DMS79 (cell line): ENCODE data around the gene DAP3.
"Not testable (repeated sequence)": the region's sequence is repeated elsewhere in the genome, so short reads cannot be mapped to it uniquely, and the experiment has no call there.

Experiments
- DNase-seq: peaks from one replicate; lab custom pipeline; 2025; lab: John Stamatoyannopoulos, UW

DAP3 gene

DNA sequence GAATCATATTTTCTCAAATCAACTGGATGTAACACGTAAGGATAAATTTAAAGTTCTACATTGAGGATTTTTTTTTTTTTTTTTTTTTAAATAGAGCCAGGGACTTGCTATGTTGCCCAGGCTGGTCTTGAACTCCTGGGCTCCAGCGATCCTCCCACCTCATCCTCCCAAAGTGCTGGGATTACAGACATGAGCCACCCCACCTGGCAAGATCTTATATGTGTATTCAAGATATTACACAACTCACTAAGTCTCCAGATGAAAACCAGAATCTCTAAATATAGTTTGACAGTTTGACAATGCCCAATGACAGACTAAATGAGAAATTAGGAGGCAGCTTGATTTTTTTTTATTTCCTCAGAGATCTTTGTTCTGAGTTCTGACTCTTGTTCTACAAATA lies 7.1 kb upstream of the DAP3 start:
- DNase-seq: no peak

DNA sequence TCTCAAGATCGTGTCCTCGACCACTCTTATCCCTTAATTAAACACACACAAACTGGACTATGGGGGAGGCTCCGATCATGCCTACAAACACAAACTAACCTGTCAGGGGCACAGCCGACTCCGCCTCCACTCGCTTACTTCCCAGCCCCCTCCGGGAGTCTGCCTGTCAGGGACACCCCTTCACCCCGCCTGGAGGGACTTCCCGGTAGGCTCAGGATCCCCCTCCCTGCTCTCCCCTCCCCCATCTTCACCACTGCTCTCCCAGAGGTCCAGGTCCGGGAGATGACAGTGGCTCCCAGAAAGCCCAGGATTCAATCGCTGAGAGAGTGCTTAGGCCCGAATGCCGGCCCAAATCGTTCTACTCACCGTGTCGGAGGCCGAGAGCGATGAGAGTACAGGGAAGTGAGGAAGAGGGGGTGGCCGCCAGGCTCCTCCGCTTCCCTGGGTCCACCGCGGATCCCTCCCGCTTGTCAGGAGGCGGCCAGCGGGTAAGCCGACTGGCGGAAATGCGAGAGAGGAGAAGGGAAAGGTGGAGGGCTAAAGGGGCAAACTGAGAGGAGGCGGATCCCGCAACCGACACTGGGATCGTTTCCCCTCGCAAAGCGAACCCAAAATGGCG lies 1.1 kb upstream of the DAP3 start:
- DNase-seq: not testable (repeated sequence)

DNA sequence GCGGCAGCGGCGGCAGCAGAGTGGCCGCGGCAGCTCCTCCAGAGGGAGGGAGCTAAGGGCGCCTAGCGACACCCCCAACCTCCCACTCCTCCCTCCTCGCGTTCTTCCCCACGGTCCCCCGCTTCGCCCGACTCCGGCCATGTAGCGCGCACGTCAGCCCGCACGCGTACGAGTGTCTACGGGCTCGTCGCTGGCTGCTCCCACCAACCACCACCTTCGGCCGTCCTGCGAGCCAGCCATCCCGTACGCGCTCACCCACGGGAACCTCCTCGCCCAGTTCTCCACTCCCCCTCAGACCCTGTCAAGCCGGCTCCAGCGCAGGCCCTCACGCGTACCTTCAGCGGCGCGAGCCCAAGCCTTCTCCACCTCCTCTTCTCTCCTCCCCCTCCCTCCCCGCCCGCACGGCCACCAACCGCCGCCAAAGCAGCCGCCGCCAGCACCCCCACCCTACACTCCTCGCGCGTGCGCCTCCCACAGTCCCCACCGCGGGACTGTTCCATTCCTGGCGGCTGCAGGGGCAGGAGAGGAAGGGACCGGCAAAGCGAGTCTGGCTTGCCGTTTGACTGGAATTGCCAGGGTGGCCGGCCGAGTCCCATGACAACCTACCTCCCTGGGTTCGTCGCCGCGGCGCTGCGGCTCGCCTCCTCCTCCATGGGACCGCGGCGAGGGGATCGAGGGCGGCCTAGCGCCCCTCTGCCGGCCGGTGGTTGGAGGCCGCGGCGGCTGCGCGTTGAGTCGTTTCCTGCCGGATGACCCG lies 389 bp upstream of the DAP3 start, which contains the start of gene YY1AP1:
Gene YY1AP1, minus strand, starts transcription at position 451 of the 757 bp plus-strand sequence. CDS start 8,338 bp downstream, outside the sequence.
- peak; percentile 74 for DNase-seq

DNA sequence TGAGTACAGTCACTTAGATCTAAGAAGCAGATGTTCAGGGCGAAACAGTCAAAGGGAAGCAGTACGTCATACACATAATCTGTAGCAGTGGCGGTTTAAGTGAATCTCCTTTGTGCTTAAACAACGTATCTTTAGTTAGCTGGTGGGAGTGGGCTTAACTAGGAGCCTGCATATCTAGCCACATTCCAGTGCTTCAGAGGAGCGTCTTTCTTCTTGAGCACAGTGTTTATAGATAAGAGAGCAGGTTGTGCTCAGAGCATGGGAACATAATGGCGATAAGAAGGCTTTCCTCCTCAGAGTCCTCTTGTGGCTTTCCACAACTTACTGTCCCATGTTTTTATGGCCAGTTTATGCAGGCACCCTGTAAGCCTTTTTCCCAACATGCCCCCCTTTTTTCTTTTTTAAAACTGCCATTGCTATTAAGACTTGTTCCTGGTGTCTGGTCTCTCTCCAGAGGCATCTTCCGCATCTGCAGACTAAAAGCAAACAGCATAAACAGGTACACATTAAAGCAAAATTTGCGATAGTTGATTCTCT lies 3.2 kb downstream of the DAP3 start:
- no peak for DNase-seq

DNA sequence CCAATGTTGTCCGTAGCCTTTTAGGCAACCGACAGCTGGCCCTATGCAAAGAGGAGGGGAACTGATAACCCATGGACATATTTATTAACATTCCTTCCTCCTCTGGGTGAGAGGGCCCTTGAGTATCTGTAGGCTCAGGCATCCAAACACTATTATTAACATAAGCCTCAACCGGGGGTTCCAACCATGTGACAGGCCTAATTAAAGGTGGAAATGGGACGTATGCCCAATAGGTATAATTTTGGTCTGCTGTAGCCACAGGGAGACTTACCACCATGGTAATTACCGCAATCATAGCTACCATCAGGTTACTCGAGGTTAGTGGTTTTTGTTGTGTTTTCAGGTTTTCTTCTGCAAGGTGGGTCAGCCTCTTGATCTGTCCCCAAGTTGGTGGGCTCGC lies 5.3 kb downstream of the DAP3 start:
- no peak for DNase-seq

DNA sequence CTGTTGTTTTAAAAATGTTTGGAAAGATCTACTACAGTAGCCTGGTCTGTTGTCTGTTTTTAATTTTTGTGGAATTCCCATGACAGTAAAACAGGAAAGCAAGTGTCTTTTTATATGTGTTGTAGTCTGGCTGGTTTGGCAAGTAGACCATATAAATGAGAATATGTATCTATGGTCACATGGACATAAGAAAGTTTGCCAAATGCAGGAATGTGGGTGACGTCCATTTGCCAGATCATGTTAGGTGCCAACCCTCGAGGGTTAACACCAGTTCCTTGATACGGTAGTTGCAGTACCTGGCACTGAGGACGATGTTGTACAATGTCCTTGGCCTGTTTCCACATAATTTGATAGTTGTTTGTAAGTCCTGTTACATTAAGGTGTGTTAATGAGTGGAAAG lies 6.2 kb downstream of the DAP3 start:
- no peak for DNase-seq

DNA sequence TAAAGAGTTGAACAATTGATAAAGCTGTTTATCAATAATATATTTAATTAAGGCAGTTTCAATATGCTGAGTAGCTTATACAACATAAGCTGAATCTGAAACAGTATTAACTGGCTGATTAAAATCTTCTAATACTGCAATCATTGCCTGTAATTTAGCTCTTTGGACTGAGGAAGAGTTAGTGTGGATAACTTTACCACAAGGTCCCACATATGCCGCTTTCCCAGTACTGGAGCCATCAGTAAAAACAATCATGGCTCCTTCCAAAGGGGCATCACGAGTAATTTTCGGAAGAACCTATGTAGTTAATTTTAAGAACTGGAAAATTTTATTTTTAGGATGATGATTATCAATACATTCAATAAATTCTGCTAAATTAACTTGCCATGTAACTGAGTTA lies 6.7 kb downstream of the DAP3 start:
- DNase-seq: no peak

DNA sequence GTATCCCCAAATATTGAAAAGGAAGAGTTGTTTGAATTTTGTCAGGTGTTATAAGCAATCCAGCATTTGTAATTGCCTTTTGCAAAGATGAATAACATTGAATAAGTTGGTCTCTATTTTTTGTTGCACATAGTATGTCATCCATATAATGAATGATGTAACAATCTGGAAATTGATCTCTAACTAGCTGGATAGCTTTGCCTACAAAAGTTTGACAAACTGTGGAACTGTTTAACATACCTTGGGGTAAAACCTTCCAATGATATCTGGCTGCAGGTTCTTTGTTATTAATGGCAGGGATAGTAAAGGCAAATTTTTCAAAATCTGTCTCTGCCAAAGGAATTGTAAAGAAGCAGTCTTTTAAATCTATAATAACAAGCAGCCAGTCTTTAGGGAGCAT lies 7.6 kb downstream of the DAP3 start:
- no peak for DNase-seq

DNA sequence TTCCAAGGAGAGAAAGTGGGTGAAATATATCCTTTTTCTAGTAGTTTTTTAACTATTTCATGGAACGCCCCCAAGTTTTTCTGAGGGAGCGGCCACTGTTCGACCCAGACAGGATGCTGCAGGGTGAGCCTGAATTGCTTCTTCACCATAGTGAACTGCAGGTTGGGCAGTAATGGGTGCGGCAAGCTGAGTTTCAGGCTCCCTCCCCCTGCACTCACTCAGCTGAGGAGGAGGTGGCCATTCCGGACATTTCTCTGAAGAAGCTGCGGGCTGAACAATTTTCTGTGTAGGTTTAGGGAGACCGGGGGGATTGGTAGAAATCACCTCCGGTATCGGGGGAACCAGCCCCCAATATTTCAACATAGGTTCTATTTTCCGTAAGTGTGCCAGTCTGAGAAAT lies 8.2 kb downstream of the DAP3 start:
- no peak for DNase-seq

DNA sequence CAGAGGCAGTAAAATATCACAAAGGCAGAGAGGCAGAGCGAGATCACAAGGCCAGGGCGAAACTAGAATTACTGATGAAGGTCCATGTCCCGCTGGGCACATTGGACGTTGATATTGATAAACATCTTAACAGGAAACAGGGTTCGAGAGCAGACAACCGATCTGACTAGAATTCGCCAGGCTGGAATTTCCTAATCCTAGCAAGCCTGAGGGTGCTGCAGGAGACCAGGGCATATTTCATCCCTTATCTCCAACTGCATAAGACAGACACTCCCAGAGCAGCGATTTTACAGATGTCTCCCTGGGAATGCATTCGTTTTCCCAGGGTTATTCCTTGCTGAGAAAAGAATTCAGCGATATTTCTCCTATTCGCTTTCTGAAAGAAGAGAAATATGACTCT lies 8.7 kb downstream of the DAP3 start:
- not testable (repeated sequence) for DNase-seq

DNA sequence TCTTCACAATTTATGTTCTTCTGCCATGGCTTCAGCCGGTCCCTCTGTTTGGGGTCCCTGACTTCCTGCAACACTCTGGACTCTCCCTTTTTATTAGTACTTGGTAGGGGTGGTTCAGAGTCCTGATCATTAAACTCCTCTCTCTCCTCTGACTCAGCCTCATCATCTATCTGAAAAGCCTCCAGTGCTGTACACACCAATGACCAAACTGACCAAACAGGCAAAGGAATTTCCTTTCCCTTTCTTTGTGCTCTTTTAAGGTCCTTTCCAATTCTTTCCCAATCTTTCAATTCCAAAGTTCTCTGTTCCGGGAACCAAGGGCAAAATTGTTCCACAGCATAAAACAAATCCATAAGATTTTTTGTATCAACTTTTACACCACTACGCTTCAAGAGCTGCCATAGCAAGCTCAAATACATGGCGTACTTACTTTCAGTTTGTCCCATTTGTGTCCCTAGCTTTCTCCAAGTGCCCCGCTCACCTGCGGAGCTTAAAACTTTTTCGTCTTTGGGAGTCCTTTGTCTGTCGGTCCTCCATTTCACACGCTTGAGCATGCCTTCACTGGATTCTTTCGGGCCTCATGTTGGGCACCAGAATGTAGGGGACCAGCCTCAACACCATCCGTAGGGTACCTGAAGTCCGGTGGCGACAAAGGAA lies 9.6 kb downstream of the DAP3 start:
- no peak for DNase-seq

DNA sequence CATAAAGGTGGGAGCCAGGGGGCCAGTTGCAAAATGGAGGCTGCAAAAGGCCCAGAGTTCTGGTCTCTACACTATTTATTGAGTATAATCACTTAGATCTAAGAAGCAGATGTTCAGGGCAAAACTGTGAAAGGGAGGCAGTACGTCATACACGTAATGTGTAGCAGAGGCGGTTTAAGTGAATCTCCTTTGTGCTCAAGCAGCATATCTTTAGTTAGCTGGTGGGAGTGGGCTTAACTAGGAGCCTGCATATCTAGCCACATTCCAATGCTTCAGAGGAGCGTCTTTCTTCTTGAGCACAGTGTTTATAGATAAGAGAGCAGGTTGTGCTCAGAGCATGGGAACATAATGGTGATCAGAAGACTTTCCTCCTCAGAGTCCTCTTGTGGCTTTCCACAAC lies 10.2 kb downstream of the DAP3 start:
- not testable (repeated sequence) for DNase-seq

DNA sequence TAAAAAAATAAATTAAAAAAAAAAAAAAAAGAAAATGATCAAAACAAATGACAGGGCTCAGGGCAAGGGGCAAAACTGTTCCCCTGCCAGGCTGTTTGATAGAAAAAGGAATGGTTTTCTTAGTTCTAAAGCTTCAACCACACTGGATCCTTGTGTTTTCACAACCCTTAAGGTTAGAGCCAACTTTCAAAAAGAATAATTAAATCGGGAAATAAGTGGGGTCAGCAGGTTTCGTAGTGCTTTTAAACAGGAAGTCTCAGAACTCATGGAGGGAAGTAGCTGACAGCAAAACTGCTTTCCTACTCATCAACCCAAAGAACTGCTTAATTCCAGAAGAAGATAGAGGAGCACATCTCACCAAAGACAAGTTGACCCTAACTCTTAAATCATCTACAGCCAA lies 12.8 kb downstream of the DAP3 start:
- DNase-seq: not testable (repeated sequence)

DNA sequence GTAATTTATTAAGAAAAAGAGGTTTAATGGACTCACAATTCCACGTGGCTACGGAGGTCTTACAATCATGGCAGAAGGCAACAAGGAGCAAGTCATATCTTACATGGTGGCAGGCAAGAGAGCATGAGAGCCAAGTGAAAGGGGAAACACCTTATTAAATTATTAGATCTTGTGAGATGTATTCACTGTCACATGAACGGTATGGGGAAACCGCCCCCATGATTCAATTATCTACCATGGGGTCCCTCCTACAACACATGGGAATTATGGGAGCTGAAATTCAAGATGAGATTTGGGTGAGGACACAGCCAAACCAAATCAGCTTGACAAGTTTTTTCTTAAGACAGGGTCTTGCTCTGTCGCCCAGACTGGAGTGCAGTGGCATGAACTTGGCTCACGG lies 14.3 kb downstream of the DAP3 start:
- DNase-seq: no peak

DNA sequence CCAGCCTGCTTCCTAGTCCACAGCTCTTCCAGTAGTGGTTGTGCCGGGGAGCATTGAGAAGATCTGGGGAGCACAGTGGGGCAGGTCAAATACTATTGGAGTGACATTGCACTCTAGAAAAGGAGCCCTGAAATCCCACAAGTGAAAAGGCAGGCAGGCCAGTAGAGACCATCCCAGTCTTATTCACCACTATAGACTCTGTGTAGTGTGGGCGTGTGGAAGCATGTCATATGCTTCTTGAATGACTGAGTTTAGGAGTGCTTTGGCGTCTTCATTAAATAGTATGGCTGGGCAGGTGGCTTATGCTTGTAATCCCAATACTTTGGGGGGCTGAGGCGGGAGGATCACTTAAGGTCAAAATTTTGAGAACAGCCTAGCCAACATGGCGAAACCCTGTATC lies 15.5 kb downstream of the DAP3 start:
- DNase-seq: peak; percentile 12

DNA sequence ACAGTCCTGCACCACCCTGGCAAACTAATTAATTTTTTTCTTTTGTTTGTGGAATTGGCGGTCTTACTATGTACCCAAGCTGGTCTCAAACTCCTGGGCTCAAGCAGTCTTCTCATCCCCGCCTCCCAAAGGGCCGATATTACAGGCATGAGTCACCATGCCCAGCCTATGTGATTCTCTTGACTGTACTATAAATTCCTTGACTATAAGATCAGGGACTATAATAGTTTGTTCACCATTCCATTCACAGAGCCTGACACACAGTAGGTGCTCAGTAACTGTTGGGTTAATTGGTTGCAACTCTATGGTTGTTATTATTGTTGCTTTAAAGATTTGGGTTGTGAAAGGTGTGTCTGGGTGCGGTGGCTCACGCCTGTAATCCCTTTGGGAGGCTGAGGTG lies 17.2 kb downstream of the DAP3 start:
- no peak for DNase-seq

DNA sequence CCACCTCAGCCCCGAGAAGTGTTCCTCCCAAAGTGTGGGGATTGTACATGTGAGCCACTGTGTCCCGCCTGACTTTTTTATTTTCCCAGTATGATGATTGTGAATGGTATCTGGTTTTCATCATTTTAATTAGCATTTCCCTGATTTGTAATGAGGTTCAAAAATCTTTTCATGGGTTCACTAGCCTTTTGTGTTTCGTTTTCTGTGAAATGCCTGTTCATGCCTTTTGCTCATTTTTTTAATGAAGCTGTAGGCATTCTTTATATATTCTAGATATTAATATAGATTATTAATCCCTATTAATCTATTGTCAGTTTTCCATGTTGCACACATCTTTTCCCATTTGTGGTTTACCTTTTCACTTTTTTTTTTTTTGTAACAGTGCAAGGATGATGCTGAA lies 20.5 kb downstream of the DAP3 start:
- no peak for DNase-seq

DNA sequence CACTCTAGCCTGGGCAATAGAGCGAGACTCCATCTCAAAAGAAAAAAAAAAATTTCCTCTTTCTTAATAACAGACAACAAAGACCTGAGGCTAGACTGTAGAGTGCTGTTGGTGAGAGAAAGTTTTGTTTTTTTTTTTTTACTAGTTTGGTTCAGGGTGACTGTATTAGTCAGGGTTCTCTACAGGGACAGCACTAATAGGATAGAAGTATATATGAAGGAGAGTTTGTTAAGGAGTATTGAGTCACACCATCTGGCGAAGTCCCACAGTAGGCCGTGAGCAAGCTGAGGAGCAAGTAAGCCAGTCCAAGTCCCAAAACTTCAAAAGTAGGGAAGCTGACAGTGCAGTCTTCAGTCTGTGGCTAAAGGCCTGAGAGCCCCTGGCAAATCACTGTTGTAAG lies 22.6 kb downstream of the DAP3 start:
- DNase-seq: not testable (repeated sequence)

DNA sequence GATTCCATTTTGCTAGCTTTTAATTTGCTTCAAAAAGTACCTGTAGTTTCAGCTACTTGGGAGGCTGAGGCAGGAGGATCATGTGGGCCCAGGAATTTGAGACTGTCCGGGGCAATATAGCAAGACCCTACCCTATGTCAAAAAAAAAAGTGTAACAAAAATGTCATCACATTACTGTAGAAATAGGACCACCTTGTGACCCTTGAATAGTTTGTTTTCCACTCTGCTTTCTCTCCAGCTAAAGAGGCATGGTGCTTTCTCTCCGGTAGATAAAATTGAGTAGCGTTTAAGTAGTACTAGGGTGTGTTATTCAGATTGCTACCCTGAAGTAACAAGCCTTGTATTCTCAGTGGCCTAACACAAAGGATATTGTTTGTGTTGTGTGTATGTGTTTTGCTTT lies 23.7 kb downstream of the DAP3 start:
- DNase-seq: not testable (repeated sequence)

DNA sequence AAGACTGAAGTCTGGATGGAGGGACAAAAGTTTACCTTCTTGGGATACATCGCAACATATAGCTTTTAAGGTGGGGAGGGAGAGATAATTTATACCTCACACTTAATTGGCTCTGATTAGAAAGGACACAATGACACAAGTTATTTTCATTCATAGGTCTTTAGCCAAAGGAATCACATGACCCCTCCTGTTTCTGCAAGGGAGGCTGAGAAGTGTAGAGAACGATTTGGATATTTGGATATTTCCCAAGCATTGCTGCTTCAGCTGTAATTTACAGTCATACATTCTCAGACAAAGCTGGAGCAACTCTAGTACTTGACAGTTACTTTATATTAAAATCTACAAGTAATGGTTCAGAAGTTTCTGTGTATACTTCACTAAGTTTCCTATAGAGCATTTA lies 24.2 kb downstream of the DAP3 start:
- no peak for DNase-seq

DNA sequence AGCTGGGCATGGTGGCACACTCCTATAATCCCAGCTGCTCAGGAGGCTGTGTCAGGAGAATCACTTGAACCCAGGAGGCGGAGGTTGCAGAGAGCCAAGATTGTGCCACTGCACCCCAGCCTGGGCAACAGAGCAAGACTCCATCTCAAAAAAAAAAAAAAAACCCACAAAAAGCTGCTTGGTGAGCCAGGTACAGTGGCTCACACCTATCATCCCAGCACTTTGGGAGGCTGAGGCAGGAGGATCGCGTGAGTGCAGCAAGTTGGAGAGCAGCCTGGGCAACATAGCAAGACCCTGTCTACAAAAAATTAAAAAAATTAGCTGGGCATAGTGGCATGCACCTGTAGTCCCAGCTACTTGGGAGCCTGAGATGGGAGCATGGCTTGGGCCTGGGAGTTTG lies 26.2 kb downstream of the DAP3 start:
- not testable (repeated sequence) for DNase-seq

DNA sequence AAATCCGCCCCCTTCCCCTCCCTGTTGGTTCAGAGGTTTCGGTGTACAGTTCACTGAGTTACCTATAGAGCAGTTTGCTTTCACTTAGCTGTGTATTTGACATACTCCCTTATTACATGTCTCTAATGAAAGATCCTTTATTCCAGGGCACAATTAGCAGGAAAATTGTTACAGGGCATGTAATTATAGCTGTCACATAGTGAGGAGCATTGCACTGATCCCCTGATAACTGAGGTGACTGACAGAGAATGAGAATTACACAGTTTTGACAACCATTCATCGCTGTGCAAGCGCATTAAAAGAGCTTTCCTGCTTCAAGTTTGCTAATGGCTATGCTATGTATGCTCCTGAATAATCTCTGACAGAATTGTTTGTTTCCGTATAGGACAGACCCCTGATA lies 26.9 kb downstream of the DAP3 start:
- no peak for DNase-seq

DNA sequence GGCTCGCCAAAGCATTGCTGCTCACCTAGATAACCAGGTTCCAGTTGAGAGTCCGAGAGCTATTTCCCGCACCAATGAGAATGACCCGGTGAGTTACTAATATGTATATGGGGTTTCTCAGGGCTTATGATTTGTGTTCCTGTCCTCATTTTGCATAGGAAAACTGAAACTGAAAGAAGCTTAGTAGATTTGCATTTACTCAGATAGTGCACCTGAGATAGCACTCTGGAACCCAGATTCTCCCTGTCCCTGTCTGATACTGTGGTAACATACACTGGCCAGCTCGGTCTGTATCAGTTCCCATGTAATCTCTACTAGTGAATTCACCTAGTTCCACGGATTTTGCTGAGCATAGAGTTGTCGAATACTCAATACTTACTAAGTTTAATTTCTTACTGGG lies 28.1 kb downstream of the DAP3 start:
- DNase-seq: no peak
